OCI-LY3 (cell line): Measurements from ENCODE around the gene KCNH2.

Source experiments
- H2AFZ ChIP-seq: fragments of 200-600, 300-600 bp; shearing (Covaris generic); 2 replicates; pipeline ENCODE4 v1.6.0; 2014; ENCODE audit warnings: antibody characterized with exemption, low read depth, low read length
- H3K27ac ChIP-seq: fragments of 200-600, 300-600 bp; sonication (generic); 2 replicates; pipeline ENCODE4 v1.5.1; 2014; ENCODE audit warnings: mild to moderate bottlenecking, low read length, moderate library complexity, mixed read lengths
- H3K27me3 ChIP-seq: fragments of 200-600, 300-600 bp; sonication (generic); 2 replicates; pipeline ENCODE4 v1.6.1; 2014; ENCODE audit warnings: low read depth, low read length, mixed read lengths
- H3K36me3 ChIP-seq: fragments of 200-600, 300-600 bp; sonication (generic); replicated peaks from 2 replicates; pipeline ENCODE3; 2014; ENCODE audit warnings: low read depth, low read length, mixed read lengths
- H3K4me1 ChIP-seq: fragments of 300-600, 200-600 bp; sonication (generic); 2 replicates; pipeline ENCODE4 v1.6.1; 2014; ENCODE audit warnings: low read length, mixed read lengths
- H3K4me2 ChIP-seq: fragments of 200-600, 300-600 bp; sonication (generic); 2 replicates; pipeline ENCODE4 v1.6.1; 2014; ENCODE audit warnings: low read length, mixed read lengths
- H3K4me3 ChIP-seq: fragments of 300-600, 200-600 bp; sonication (generic); 2 replicates; pipeline ENCODE4 v1.5.1; 2014; ENCODE audit warnings: antibody characterized with exemption, mild to moderate bottlenecking, low read length, moderate library complexity
- H3K79me2 ChIP-seq: fragments of 300-600, 200-600 bp; shearing (Covaris generic); 2 replicates; pipeline ENCODE4 v1.6.1; 2014; ENCODE audit warnings: mild to moderate bottlenecking, low read length, mixed read lengths
- H3K9ac ChIP-seq: fragments of 300-600, 200-600 bp; shearing (Covaris generic); 2 replicates; pipeline ENCODE4 v1.6.0; 2014; ENCODE audit warnings: mild to moderate bottlenecking, low read length, moderate library complexity
- H3K9me3 ChIP-seq: fragments of 200-600, 300-600 bp; shearing (Covaris generic); 2 replicates; pipeline ENCODE4 v1.6.1; 2014; ENCODE audit warnings: low read length, mixed read lengths; ENCODE audit not compliant: insufficient read depth
- H4K20me1 ChIP-seq: fragments of 200-600, 300-600 bp; sonication (generic); 2 replicates; pipeline ENCODE4 v1.6.1; 2016; ENCODE audit warnings: low read length, mixed read lengths; ENCODE audit not compliant: insufficient read depth
- EZH2phosphoT487 ChIP-seq: fragments of 200-600 bp; shearing (Covaris generic); IDR thresholded peaks from 2 replicates; pipeline ENCODE4 v1.6.1; 2018; ENCODE audit warnings: antibody characterized with exemption, mixed run types, low read depth
- TF ChIP-seq, protein P1 (sequence below): fragments of 200-600, 300-600 bp; sonication (generic); IDR thresholded peaks from 2 replicates; pipeline ENCODE4 v1.5.1; 2014; ENCODE audit warnings: antibody characterized with exemption, low read length, low read depth

KCNH2 gene

DNA sequence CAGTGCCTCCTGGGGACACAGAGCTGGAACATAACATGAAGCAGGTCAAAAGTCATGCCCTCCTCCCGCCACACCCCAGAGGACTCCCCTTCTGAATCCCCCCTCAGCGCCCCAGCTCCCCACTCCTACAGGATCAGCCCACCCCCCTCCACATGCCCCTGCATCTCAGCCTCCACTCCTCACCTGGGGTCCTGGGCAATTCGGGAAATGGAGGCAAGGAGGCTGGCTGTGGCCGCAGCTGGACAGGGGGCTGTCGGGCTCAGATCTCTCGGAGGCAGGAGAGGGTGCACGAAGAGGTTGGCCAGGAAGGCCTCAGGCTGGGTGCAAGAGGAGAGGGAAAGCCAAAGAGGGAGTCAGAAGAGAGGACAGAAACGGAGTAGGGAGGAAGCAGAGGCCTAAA lies 38.4 kb upstream of the KCNH2 start:
- Histone ChIP-seq H3K27me3 (0 out of 2 replicates have a peak, but pooled peaks cover 6% of the 10 kb centered on the region), H3K9me3 (no peaks in the 10 kb centered on the region), H3K79me2 (no peaks in the 10 kb centered on the region), H3K4me1 (peaks cover 7% of the 10 kb centered on the region; the same call in 1 of the 2 replicates), H3K4me2 (no peak overlapping the region), H3K27ac (no peak overlapping the region), H3K36me3 (no peaks in the 10 kb centered on the region), H4K20me1 (no peaks in the 10 kb centered on the region), H3K4me3 (no peak overlapping the region), H3K9ac (no peak overlapping the region), H2AFZ (no peak overlapping the region)
- TF ChIP-seq, protein P1, sequence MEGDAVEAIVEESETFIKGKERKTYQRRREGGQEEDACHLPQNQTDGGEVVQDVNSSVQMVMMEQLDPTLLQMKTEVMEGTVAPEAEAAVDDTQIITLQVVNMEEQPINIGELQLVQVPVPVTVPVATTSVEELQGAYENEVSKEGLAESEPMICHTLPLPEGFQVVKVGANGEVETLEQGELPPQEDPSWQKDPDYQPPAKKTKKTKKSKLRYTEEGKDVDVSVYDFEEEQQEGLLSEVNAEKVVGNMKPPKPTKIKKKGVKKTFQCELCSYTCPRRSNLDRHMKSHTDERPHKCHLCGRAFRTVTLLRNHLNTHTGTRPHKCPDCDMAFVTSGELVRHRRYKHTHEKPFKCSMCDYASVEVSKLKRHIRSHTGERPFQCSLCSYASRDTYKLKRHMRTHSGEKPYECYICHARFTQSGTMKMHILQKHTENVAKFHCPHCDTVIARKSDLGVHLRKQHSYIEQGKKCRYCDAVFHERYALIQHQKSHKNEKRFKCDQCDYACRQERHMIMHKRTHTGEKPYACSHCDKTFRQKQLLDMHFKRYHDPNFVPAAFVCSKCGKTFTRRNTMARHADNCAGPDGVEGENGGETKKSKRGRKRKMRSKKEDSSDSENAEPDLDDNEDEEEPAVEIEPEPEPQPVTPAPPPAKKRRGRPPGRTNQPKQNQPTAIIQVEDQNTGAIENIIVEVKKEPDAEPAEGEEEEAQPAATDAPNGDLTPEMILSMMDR, result no peak
- TF ChIP-seq EZH2phosphoT487, result no peak

DNA sequence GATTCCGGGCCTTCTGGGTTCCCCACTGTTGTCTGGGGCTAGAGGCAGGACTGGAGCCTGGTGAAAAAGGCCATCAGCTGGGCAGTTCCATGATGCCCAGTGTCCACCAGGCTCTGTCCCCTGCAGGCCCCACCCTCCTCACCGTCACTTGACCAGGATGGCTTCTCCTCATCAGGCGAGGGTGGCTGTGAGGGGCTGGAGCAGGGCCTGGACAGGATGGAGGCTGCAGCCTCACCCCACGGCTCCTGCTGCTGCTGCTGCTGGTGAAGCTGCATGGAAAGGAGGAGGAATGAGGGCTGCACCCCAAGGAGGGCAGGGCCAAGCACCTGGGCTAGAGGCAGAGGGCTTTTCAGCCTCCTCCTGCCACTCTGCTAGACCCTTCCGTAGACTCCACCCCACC lies 37.8 kb upstream of the KCNH2 start:
- no peaks in the 10 kb centered on the region for H3K36me3 ChIP-seq
- no peaks in the 10 kb centered on the region for H3K9me3 ChIP-seq
- no peak for TF ChIP-seq EZH2phosphoT487
- TF ChIP-seq, protein P1, result no peak
- H3K79me2 ChIP-seq, result no peaks in the 10 kb centered on the region
- no peak overlapping the region for H2AFZ ChIP-seq
- H3K9ac ChIP-seq, result no peak overlapping the region
- H3K4me2 ChIP-seq, result no peak overlapping the region
- H3K4me1 ChIP-seq, result peaks cover 7% of the 10 kb centered on the region; the same call in 1 of the 2 replicates
- H3K27me3 ChIP-seq, result 0 out of 2 replicates have a peak, but pooled peaks cover 6% of the 10 kb centered on the region
- no peaks in the 10 kb centered on the region for H4K20me1 ChIP-seq
- no peak overlapping the region for H3K27ac ChIP-seq
- no peak overlapping the region for H3K4me3 ChIP-seq

DNA sequence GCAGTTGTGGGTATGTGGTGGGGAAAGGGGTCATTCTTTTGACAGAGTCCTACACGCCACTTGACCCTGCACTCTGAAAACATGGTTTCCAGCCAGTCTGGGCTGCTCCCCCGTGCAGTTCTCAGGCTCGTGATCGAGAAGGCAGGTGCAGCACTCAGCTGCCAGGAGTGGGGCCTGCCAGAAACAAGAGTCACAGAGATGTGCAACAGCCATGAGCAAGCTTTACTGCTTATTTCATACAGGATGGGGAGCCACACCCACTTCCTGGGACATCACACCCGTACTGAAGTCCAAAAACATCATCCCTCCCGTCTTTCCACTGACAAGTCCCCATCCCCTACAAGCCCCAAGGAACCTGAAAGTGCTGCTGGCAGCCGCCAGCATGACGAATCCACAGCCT lies 36.8 kb upstream of the KCNH2 start:
- H3K27me3 ChIP-seq, result no peaks in the 10 kb centered on the region
- H3K9me3 ChIP-seq, result no peaks in the 10 kb centered on the region
- H3K36me3 ChIP-seq, result no peaks in the 10 kb centered on the region
- no peak overlapping the region for H3K9ac ChIP-seq
- no peak overlapping the region for H3K27ac ChIP-seq
- no peak overlapping the region for H3K4me3 ChIP-seq
- H2AFZ ChIP-seq, result no peak overlapping the region
- no peaks in the 10 kb centered on the region for H3K79me2 ChIP-seq
- H3K4me2 ChIP-seq, result no peak overlapping the region
- H3K4me1 ChIP-seq, result peaks cover 7% of the 10 kb centered on the region; the same call in 1 of the 2 replicates
- TF ChIP-seq, protein P1, result no peak
- no peak for TF ChIP-seq EZH2phosphoT487
- H4K20me1 ChIP-seq, result no peaks in the 10 kb centered on the region

DNA sequence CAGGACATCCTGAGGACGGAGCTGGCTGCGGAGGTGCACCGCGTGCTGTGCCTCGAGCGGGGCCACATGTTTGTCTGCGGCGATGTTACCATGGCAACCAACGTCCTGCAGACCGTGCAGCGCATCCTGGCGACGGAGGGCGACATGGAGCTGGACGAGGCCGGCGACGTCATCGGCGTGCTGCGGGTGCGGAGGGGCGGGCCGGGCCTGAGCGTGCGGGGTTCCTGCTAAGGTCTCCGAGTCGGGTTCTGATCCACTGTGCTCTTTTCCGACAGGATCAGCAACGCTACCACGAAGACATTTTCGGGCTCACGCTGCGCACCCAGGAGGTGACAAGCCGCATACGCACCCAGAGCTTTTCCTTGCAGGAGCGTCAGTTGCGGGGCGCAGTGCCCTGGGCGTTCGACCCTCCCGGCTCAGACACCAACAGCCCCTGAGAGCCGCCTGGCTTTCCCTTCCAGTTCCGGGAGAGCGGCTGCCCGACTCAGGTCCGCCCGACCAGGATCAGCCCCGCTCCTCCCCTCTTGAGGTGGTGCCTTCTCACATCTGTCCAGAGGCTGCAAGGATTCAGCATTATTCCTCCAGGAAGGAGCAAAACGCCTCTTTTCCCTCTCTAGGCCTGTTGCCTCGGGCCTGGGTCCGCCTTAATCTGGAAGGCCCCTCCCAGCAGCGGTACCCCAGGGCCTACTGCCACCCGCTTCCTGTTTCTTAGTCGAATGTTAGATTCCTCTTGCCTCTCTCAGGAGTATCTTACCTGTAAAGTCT lies 35.8 kb upstream of the KCNH2 start:
- H3K9ac ChIP-seq, result no peak overlapping the region

More for the DNA sequence above, 35.8 kb upstream of the KCNH2 start:
- Histone ChIP-seq H3K27me3 (no peaks in the 10 kb centered on the region), H3K4me1 (peaks cover 7% of the 10 kb centered on the region; the same call in 1 of the 2 replicates), H3K4me2 (no peak overlapping the region), H3K9me3 (no peaks in the 10 kb centered on the region), H3K36me3 (no peaks in the 10 kb centered on the region), H4K20me1 (no peaks in the 10 kb centered on the region), H3K4me3 (no peak overlapping the region), H3K79me2 (no peaks in the 10 kb centered on the region), H2AFZ (no peak overlapping the region), H3K27ac (no peak overlapping the region)
- TF ChIP-seq EZH2phosphoT487, result no peak
- TF ChIP-seq, protein P1, result no peak
